Nasal cavity respiratory epithelium epithelial cell of viscerocranial mucosa (primary cell): ENCODE measurements around the gene LAG3. TPM values are rescaled to one million over a fixed set of nuclear protein-coding genes. Genes with fewer than 3 reads are reported as not detected.

Experiments
- total RNA-seq: library from RNA; depleted of rRNA; stranded (reverse); fragments of >200 nt; gene quantifications from 2 replicates; pipeline ENCODE4 v1.2.3, GENCODE V29; 2014

LAG3 gene
- total RNA-seq: 0.07 TPM in 1 of 2 replicates, not detected in the other

GRCh38 chr12:6772331-6772695, at the start of gene LAG3:
Gene LAG3 (plus strand): TSS chr12:6772520. CDS start chr12:6772853, 333 bp downstream.

DNA sequence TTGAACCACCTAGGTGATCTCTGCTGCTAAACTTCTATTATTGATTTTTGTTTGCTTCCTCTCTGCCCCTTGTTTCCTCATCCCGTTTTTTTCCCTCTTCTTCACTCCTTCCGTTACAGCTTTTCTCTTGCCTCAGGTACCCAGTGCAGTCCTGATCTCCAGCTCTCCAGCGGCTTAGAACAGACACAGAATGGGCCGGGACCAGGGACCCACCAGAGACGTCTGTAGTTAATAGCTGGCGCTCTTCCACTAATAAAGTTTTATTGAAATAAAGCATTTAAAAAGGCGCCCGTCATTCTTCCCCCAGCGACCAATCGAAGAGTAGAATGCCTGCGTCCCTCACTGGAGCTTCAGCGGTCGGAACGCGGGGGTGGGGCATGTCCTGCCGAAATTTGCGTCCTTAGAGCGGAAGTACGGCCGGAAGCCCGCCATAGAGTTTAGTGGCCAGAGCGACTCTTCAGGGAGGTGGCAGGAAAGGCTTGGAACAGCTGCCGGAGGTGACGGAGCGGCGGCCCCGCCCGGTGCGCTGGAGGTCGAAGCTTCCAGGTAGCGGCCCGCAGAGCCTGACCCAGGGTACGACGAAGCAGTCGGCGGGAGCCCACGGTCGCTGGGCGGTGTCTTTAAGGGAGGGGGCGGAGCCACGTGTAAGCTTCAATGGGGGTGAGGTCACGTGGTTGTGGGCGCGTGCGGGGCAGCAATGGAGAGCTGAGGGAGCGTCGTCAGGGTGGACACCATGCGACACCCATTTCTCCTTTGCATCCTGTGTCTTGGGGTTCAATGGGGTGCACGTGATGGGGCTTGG, 48.5 kb upstream of the LAG3 start, which contains the start of gene COPS7A:
COPS7A (plus strand) TSS at position 440 of the 802 bp plus-strand sequence. CDS start 611 bp downstream, outside the sequence.

DNA sequence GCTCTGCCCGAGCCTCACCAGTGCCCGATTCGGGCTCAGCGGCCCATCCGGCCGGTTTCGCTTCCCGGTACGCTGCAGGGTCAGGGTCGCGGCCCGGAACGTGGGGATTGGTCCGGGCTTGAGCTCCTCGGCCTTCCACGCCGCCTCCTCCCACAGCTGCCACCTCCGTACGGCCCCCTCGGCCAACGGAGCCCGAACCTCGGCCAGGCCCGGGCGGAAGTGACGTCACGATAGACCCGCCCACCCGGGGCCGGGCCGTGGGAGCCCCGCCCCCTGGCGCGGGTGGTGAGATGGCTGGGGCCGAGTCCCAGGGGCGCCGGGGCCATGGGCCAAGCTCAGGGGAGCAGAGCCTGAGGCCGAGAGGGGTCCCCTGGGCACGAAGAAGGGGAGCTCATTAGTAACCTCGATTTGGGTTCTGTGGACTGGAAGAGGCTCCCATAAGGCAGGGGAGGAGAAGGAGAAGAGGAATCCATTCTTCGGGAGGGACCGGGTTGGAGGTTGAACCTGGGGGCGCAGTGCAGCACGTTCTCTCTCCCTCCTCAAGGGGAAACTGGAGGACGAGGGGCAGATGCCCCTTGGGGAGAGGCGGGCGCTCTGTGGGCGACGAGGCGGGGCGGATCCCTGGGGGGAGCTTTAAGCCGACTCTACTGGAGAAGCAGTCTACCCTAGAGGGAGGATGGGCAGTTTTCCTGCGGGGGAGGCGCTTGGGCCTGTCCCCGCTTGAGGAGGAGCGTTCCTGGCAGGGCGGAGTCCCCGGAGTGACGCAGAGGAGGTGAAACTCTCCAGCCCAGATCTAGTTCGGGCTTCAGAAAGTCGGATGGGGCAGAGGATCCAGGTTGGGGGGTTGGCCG, 19.2 kb upstream of the LAG3 start, which contains the start of gene MLF2:
MLF2 (minus strand) TSS at position 221 of the 851 bp plus-strand sequence. CDS start 807 bp downstream, outside the sequence.

GRCh38 chr12:6765634-6766581, 6.4 kb upstream of the LAG3 start, which contains the start of gene PTMS:
Gene PTMS (plus strand): TSS chr12:6766363. CDS start chr12:6766706, 343 bp downstream.

DNA sequence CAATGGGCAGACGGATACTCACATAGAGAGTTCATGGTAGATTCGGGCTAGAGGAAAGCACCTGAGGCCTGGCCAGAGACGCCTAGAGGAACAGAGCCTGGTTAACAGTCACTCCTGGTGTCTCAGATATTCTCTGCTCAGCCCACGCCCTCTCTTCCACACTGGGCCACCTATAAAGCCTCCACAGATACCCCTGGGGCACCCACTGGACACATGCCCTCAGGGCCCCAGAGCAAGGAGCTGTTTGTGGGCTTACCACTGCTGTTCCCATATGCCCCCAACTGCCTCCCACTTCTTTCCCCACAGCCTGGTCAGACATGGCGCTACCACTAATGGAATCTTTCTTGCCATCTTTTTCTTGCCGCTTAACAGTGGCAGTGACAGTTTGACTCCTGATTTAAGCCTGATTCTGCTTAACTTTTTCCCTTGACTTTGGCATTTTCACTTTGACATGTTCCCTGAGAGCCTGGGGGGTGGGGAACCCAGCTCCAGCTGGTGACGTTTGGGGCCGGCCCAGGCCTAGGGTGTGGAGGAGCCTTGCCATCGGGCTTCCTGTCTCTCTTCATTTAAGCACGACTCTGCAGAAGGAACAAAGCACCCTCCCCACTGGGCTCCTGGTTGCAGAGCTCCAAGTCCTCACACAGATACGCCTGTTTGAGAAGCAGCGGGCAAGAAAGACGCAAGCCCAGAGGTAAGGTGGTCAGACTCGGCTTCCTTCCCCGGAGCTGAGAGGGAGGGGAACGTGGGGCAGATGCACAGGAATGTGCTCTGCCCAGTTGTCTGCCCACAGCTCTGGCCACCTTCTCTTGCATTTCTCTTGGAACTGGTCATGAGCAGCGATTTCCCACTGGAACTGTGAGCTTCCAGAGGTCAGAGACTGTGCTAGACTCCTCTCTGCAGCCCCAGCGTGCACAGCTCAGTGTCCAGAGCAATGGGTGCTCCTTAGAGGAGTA, 16.9 kb downstream of the LAG3 start, which contains the start of gene CD4:
CD4 (plus strand) TSS at position 557 of the 953 bp plus-strand sequence. CDS start 10,611 bp downstream, outside the sequence.

DNA sequence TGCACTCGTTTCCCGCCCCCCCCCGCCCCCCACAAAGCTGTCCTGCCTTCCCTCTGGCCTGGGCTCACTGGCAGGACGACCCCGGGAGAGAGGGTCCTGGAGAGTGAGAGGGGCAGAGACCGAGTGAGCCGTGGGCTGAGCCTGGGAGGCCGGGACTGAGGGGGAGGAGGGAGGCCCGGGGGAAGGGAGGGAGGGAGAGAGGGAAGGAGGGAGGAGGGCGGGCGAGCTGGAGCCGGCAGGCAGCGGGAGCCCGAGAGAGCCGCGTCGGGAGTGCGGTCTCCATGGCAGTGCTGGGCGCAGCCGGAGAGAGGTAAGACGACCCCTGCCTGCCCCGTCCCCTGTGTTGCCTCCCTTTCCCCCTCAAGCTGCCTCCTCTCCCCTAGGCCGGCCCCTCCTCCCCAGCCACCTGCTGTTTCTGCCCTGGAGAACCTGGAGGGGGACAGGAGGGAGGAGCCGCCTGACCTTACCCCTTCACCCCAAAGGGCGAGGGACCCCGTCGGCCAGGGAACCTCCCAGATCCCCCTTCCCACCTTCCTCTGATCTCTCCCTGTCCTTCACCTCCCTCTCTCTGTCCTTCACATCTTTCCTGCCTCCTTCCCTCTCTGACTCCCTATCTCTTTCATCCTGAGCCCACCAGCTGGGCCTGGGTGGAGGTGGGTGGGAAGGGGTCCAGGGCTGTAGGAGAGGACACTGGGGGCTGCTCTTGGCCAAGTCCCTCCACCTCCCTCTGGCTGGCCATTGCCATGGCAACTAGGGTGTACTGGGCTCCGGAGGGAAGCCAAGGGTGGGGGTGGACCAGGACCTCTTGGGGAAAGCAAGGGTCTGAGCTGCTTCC, 49.5 kb downstream of the LAG3 start, which contains the start of gene GPR162:
GPR162 (plus strand) TSS at position 231 of the 835 bp plus-strand sequence. CDS start 2,078 bp downstream, outside the sequence.

Other genes starting within 250 kb of the LAG3 start
- 4,821 and 5,284 TPM in 2 replicates for gene GAPDH, start 238.0 kb upstream of the LAG3 start, total RNA-seq
- 0.34 and 0.71 TPM in 2 replicates for gene IFFO1, start 216.5 kb upstream of the LAG3 start, total RNA-seq
- 37.3 and 45.6 TPM in 2 replicates for gene NOP2, start 204.2 kb upstream of the LAG3 start, total RNA-seq
- 132 and 213 TPM in 2 replicates for gene CHD4, start 165.1 kb upstream of the LAG3 start, total RNA-seq
- gene LPAR5, start 136.6 kb upstream of the LAG3 start, total RNA-seq: 2.7 and 5.1 TPM in 2 replicates
- 0.34 and 0.50 TPM in 2 replicates for gene ACRBP, start 125.1 kb upstream of the LAG3 start, total RNA-seq
- gene ING4, start 109.4 kb upstream of the LAG3 start, total RNA-seq: 11.6 and 24.5 TPM in 2 replicates
- gene ZNF384, start 83.1 kb upstream of the LAG3 start, total RNA-seq: 7.2 and 17.5 TPM in 2 replicates
- not detected in 2 replicates for gene PIANP, start 71.7 kb upstream of the LAG3 start, total RNA-seq
- 75.9 and 84.0 TPM in 2 replicates for gene COPS7A, start 48.5 kb upstream of the LAG3 start, total RNA-seq
- gene MLF2, start 19.4 kb upstream of the LAG3 start, total RNA-seq: 150 and 159 TPM in 2 replicates
- gene PTMS, start 6.2 kb upstream of the LAG3 start, total RNA-seq: 16.7 and 50.8 TPM in 2 replicates
- 0.21 TPM in 1 of 2 replicates, not detected in the other for gene CD4, start 17.0 kb downstream of the LAG3 start, total RNA-seq
- gene GPR162, start 49.3 kb downstream of the LAG3 start, total RNA-seq: under 0.01 TPM in 1 of 2 replicates, not detected in the other
- gene P3H3, start 55.9 kb downstream of the LAG3 start, total RNA-seq: 18.8 and 20.6 TPM in 2 replicates
- gene GNB3, start 68.4 kb downstream of the LAG3 start, total RNA-seq: 0.34 and 0.78 TPM in 2 replicates
- 0.57 and 0.68 TPM in 2 replicates for gene CDCA3, start 78.8 kb downstream of the LAG3 start, total RNA-seq
- 44.8 and 68.4 TPM in 2 replicates for gene USP5, start 79.6 kb downstream of the LAG3 start, total RNA-seq
- 571 and 622 TPM in 2 replicates for gene TPI1, start 95.0 kb downstream of the LAG3 start, total RNA-seq
- gene SPSB2, start 100.8 kb downstream of the LAG3 start, total RNA-seq: 5.6 and 15.0 TPM in 2 replicates
- 8.2 and 9.8 TPM in 2 replicates for gene LRRC23, start 132.3 kb downstream of the LAG3 start, total RNA-seq
- 3.1 and 14.0 TPM in 2 replicates for gene ENO2, start 142.1 kb downstream of the LAG3 start, total RNA-seq
- 5.1 and 27.6 TPM in 2 replicates for gene ATN1, start 155.4 kb downstream of the LAG3 start, total RNA-seq
- gene RNU7-1, start 171.3 kb downstream of the LAG3 start, total RNA-seq: not detected in 2 replicates
- gene C12orf57, start 171.5 kb downstream of the LAG3 start, total RNA-seq: 52.6 and 80.0 TPM in 2 replicates
- 12.3 and 17.4 TPM in 2 replicates for gene PTPN6, start 178.8 kb downstream of the LAG3 start, total RNA-seq
- gene PHB2, start 198.1 kb downstream of the LAG3 start, total RNA-seq: 63.6 and 112 TPM in 2 replicates
- 42.0 and 88.2 TPM in 2 replicates for gene EMG1, start 198.4 kb downstream of the LAG3 start, total RNA-seq
- gene LPCAT3, start 246.0 kb downstream of the LAG3 start, total RNA-seq: 10.6 and 21.0 TPM in 2 replicates